Central memory CD8-positive, alpha-beta T cell (primary cell): ENCODE measurements around the gene TNFRSF1B.

ENCODE experiments used
- ATAC-seq: fragments of 150-1000 bp; cut with Tn5 transposase; replicated peaks from 2 replicates; pipeline ENCODE4 v1.10.0; 2022; ENCODE audit warnings: mild to moderate bottlenecking, moderate FRiP score, moderate number of reproducible peaks; ENCODE audit not compliant: poor library complexity, severe bottlenecking; ENCODE audit errors: extremely low read depth
- DNase-seq, 2 donors: peaks; one replicate each; pipeline ENCODE4 v3.0.0; 2021; ENCODE audit warnings: low spot score in 2 of 2
- H3K27ac Mint-ChIP-seq: one replicate; pipeline ENCODE4 v1.8.0; 2022; ENCODE audit warnings: low read depth, mild to moderate bottlenecking, moderate library complexity, mixed read lengths
- H3K27me3 Mint-ChIP-seq: one replicate; pipeline ENCODE4 v1.8.0; 2022; ENCODE audit warnings: mixed read lengths
- H3K36me3 Mint-ChIP-seq: one replicate; pipeline ENCODE4 v1.8.0; 2022; ENCODE audit warnings: mild to moderate bottlenecking, moderate library complexity, mixed read lengths; ENCODE audit not compliant: insufficient read depth
- H3K4me1 Mint-ChIP-seq: one replicate; pipeline ENCODE4 v1.8.0; 2022; ENCODE audit warnings: mixed read lengths
- H3K4me3 Mint-ChIP-seq: one replicate; pipeline ENCODE4 v1.8.0; 2022; ENCODE audit warnings: mild to moderate bottlenecking, moderate library complexity, mixed read lengths
- H3K9me3 Mint-ChIP-seq: one replicate; pipeline ENCODE4 v1.8.0; 2022; ENCODE audit warnings: mixed read lengths

Gene TNFRSF1B

DNA sequence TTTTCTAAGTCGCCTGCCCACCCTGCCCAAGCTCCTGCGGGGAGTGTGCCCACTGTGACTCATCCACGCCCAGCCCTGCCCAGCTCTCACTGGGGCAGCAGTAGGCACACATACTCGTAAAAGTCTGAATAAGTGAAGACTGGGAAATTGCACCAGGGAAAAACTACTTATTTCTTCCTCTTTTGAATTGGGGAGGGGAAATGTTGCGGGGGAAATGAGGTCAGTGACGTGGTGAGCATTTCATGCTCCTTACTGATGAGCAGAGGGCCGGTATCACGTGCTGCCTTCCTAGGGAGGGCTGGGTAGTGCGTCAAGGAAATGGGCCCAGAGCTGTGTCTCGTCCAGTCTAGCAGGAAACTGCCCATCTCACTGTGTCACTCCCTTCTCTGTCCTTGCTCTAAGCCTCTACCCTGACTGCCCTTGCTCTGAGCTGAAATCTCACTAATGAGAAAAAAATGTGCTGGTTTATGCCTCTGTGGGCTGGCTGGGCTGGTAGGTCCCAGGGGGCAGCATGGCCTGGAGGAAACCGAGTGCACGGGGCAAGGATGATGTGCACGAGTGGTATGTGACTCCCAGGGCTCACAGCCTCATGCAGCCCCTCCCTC is 13.5 kb upstream of the TNFRSF1B start:
- peak overlapping the region; percentile 95 for H3K27ac Mint-ChIP-seq
- H3K27me3 Mint-ChIP-seq, result no peaks in the 10 kb centered on the region
- DNase-seq (no peak), ATAC-seq (no peak)
- peaks cover 11% of the 10 kb centered on the region for H3K36me3 Mint-ChIP-seq
- peaks cover 85% of the 10 kb centered on the region for H3K4me1 Mint-ChIP-seq
- H3K9me3 Mint-ChIP-seq, result no peaks in the 10 kb centered on the region
- peak overlapping the region; percentile 23 for H3K4me3 Mint-ChIP-seq

GRCh38 chr1:12155328-12155727 is 11.5 kb upstream of the TNFRSF1B start:
- H3K27me3 Mint-ChIP-seq, result no peaks in the 10 kb centered on the region
- ATAC-seq (no peak), DNase-seq (no peak)
- no peaks in the 10 kb centered on the region for H3K9me3 Mint-ChIP-seq
- H3K27ac Mint-ChIP-seq, result peak overlapping the region; percentile 90
- peaks cover 11% of the 10 kb centered on the region for H3K36me3 Mint-ChIP-seq
- no peak overlapping the region for H3K4me3 Mint-ChIP-seq
- peaks cover 82% of the 10 kb centered on the region for H3K4me1 Mint-ChIP-seq

DNA sequence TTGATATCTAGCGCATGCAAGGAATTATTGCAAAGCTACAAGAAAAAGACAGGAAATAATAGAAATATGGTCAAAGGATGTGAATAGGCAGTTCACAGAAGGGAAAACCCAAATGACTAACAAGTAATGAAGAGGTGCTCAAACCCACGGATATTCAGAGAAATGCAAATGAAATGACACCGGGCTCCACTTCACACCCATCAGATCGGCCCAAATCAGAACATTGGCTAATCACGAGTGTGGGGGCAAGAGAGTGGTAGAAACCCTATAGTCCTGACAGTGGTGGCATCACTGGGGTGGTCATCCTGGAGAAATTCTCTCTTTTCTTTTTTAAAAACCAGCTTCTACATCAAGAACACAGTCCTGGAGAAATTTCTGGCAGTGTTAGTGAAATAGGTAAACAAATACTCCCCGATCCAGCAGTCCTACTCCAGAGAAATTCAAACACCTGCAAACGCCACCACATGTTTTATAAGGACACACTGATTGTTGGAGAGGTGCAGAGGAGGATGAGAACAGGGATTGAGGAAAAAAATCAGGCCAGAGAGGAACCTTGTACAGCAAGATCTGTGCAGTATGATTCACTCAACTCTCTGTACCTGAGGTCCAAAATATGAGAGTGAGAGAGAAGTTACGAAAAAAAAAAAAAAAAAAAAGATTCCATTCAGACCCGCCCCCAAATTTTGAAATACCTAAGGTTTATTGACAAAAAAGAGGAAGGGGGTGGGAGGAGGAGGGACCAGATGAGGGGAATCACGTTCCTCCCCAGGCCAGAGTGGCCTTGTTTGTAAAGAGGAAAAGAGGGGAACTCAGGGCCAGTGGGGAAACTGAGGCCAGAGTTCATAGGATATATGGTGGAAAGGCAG is 9.2 kb upstream of the TNFRSF1B start:
- Mint-ChIP-seq H3K36me3 (peaks cover 8% of the 10 kb centered on the region), H3K9me3 (no peaks in the 10 kb centered on the region), H3K4me3 (peak overlapping the region; percentile 66), H3K27ac (peak overlapping the region; percentile 90), H3K4me1 (peaks cover 81% of the 10 kb centered on the region), H3K27me3 (no peaks in the 10 kb centered on the region)
- DNase-seq (no peak), ATAC-seq (peak; percentile 39)

- H3K4me3 Mint-ChIP-seq, result peak overlapping the region; percentile 66
- no peaks in the 10 kb centered on the region for H3K27me3 Mint-ChIP-seq
- DNase-seq, result no peak
- no peaks in the 10 kb centered on the region for H3K9me3 Mint-ChIP-seq
- ATAC-seq, result no peak
- H3K36me3 Mint-ChIP-seq, result peaks cover 10% of the 10 kb centered on the region
- peak overlapping the region; percentile 90 for H3K27ac Mint-ChIP-seq
- H3K4me1 Mint-ChIP-seq, result peaks cover 81% of the 10 kb centered on the region
These were observed 8.3 kb upstream of the TNFRSF1B start for GRCh38 chr1:12158357-12159092.

DNA sequence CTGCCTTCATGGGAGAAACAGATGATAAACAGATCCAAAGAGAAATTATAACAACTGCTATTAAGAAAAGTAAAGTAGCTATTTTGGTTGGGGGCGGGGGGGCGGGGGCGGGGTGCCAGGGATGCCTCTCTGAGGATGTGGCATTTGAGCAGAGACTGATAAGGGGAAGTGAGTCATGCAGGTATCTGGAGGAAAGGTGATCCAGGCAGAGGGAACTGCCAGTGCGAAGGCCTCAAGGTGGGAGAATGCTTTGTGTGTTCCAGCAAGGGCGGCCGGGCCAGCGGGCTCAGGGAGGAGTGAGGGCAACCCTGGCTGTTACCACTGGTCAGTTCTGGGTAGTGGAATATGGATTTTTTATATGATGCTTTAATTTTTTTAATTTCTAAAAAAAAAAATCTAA is 7.0 kb upstream of the TNFRSF1B start:
- H3K4me1 Mint-ChIP-seq, result peaks cover 90% of the 10 kb centered on the region
- DNase-seq, result no peak
- no peaks in the 10 kb centered on the region for H3K9me3 Mint-ChIP-seq
- peak overlapping the region; percentile 82 for H3K27ac Mint-ChIP-seq
- no peak for ATAC-seq
- H3K27me3 Mint-ChIP-seq, result no peaks in the 10 kb centered on the region
- H3K4me3 Mint-ChIP-seq, result peak overlapping the region; percentile 42
- H3K36me3 Mint-ChIP-seq, result peaks cover 10% of the 10 kb centered on the region

DNA sequence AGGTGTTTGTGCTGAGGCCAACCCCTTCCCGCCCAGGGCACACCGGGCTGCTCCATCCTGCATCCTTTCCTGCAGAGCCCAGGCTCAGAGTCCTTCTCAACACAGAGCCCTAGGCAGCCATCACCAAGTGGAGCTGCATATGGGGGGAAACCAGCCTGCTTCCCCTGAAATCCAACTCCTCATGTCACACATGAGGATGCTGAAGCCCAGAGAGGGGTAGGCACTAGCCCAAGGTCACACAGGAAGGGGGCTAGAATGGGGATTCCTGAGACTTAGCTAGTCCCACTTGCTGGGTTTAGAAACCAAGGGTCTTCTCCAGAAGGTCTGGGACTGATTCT is 5.5 kb upstream of the TNFRSF1B start:
- H3K36me3 Mint-ChIP-seq, result peaks cover 7% of the 10 kb centered on the region
- peak overlapping the region; percentile 70 for H3K4me3 Mint-ChIP-seq
- ATAC-seq, result no peak
- no peaks in the 10 kb centered on the region for H3K27me3 Mint-ChIP-seq
- no peaks in the 10 kb centered on the region for H3K9me3 Mint-ChIP-seq
- no peak for DNase-seq
- H3K27ac Mint-ChIP-seq, result peak overlapping the region; percentile 95
- peaks cover 85% of the 10 kb centered on the region for H3K4me1 Mint-ChIP-seq

- peak; percentile 51 to 73 for DNase-seq
- H3K4me1 Mint-ChIP-seq, result peaks cover 86% of the 10 kb centered on the region
- no peaks in the 10 kb centered on the region for H3K27me3 Mint-ChIP-seq
- H3K27ac Mint-ChIP-seq, result peak overlapping the region; percentile 95
- peaks cover 10% of the 10 kb centered on the region for H3K36me3 Mint-ChIP-seq
- ATAC-seq, result peak; percentile 96
- no peaks in the 10 kb centered on the region for H3K9me3 Mint-ChIP-seq
- H3K4me3 Mint-ChIP-seq, result peak overlapping the region; percentile 70
These were observed 4.9 kb upstream of the TNFRSF1B start for GRCh38 chr1:12161662-12162458.

DNA sequence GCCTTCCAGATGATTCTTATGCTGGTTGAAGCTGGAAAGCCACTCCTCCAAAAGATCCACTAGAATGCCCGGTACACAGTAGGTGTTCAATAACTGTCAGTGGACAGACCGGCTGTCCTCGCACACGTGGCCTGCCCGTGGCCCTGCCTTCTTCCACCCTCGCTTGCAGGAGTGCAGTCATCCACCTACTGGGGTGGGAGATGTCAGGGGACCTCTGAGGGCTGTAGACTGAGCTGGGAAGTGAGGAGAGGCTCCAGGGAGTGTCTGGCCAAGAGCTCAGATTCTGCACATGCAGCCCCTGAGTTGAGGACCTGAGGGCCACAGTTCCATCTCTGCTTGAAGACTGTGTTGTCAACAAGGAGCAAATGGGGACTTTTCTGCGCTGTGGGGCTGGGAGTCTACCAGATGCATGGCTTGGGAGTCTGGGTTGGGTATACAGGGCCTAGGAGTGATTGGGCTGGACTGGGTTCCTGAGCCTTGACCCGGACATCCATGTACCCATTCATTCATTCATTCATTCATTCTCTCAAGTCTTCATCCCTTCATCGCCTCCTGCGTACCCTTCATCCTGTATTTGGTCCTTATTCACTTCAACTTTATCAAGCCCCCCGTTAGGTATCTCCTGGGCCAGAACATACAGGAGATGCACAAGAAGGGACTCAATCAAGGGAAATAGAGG is 4.2 kb upstream of the TNFRSF1B start:
- no peaks in the 10 kb centered on the region for H3K9me3 Mint-ChIP-seq
- peaks cover 10% of the 10 kb centered on the region for H3K36me3 Mint-ChIP-seq
- no peak for ATAC-seq
- peaks cover 82% of the 10 kb centered on the region for H3K4me1 Mint-ChIP-seq
- no peaks in the 10 kb centered on the region for H3K27me3 Mint-ChIP-seq
- peak overlapping the region; percentile 70 for H3K4me3 Mint-ChIP-seq
- H3K27ac Mint-ChIP-seq, result peak overlapping the region; percentile 95
- no peak for DNase-seq

DNA sequence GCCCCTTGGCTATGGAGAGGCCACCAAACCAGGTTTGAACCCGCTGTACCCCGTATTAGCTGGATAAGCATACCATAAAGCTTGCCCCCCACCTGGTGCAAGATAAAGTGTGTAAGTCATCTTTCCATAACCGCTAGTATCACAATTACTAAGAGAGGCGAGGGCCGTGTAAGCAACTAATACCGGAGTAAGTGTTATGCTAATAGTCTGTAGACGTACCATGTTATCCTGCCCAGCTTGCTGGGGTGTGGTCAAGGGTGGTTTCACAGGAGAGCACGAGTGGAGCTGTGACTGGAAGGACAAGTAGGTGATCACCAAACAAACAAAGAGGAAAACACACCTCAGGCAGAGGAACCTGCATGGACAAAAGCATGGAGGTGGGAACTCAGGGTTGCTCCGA is 3.6 kb upstream of the TNFRSF1B start:
- Mint-ChIP-seq H3K9me3 (no peaks in the 10 kb centered on the region), H3K27me3 (no peaks in the 10 kb centered on the region), H3K27ac (peak overlapping the region; percentile 95), H3K36me3 (peaks cover 9% of the 10 kb centered on the region), H3K4me1 (peaks cover 82% of the 10 kb centered on the region), H3K4me3 (peak overlapping the region; percentile 70)
- no peak for ATAC-seq
- DNase-seq, result no peak

- no peak for DNase-seq
- ATAC-seq, result no peak
- no peak overlapping the region for H3K4me3 Mint-ChIP-seq
- peaks cover 9% of the 10 kb centered on the region for H3K36me3 Mint-ChIP-seq
- H3K4me1 Mint-ChIP-seq, result peaks cover 84% of the 10 kb centered on the region
- no peaks in the 10 kb centered on the region for H3K27me3 Mint-ChIP-seq
- H3K27ac Mint-ChIP-seq, result peak overlapping the region; percentile 95
- H3K9me3 Mint-ChIP-seq, result no peaks in the 10 kb centered on the region
These were observed 2.6 kb upstream of the TNFRSF1B start for GRCh38 chr1:12164210-12164609.

- Mint-ChIP-seq H3K27ac (no peak overlapping the region), H3K36me3 (peaks cover 11% of the 10 kb centered on the region), H3K27me3 (no peaks in the 10 kb centered on the region), H3K4me1 (peaks cover 87% of the 10 kb centered on the region), H3K4me3 (no peak overlapping the region), H3K9me3 (no peaks in the 10 kb centered on the region)
- ATAC-seq, result no peak
- DNase-seq, result no peak
These were observed 1.4 kb upstream of the TNFRSF1B start for GRCh38 chr1:12165342-12165741.
